Activated T-cell treated with anti-CD3 and anti-CD28 coated beads, Interleukin-2, amount 50 U/mL, for 72 hours (primary cell): ENCODE data around the gene RDX. TPM values are rescaled to one million over a fixed set of nuclear protein-coding genes. Genes with fewer than 3 reads are reported as not detected.

Source experiments
- ATAC-seq, 2 donors: fragments of 150-1000 bp; cut with Tn5 transposase; replicated peaks in 1 of 2; 2 replicates each; pipeline ENCODE4 v1.10.0; 2021; ENCODE audit warnings: moderate library complexity in 2 of 2, mild to moderate bottlenecking in 1 of 2
- DNase-seq, 2 donors: peaks; one replicate each; pipeline ENCODE4 v3.0.0; 2021 to 2022; ENCODE audit warnings: mixed read lengths in 1 of 2
- H3K27ac Mint-ChIP-seq: one replicate; pipeline ENCODE4 v1.8.0; 2022; ENCODE audit warnings: mild to moderate bottlenecking, moderate library complexity, mixed read lengths
- H3K27me3 Mint-ChIP-seq: one replicate; pipeline ENCODE4 v1.8.0; 2022; ENCODE audit warnings: low read depth, mixed read lengths
- H3K36me3 Mint-ChIP-seq, 2 donors: one replicate each; pipeline ENCODE4 v1.8.0; 2022; ENCODE audit warnings: mixed read lengths in 2 of 2, mild to moderate bottlenecking in 1 of 2; ENCODE audit not compliant: insufficient read depth in 2 of 2
- H3K4me1 Mint-ChIP-seq: one replicate; pipeline ENCODE4 v1.8.0; 2022; ENCODE audit warnings: low read depth, mixed read lengths
- H3K4me3 Mint-ChIP-seq, 2 donors: one replicate each; pipeline ENCODE4 v1.8.0; 2022; ENCODE audit warnings: mild to moderate bottlenecking in 2 of 2, mixed read lengths in 2 of 2, moderate library complexity in 2 of 2
- H3K9me3 Mint-ChIP-seq, 2 donors: one replicate each; pipeline ENCODE4 v1.8.0; 2022; ENCODE audit warnings: mixed read lengths in 2 of 2
- total RNA-seq, 2 donors: library from RNA; stranded (reverse); gene quantifications; one replicate each; pipeline ENCODE4 v1.2.3, GENCODE V29; 2022

Gene RDX
- total RNA-seq, 2 donors from 2014 or later: 49.0 to 56.5 TPM

GRCh38 chr11:110141812-110142211 is 154.6 kb downstream of the RDX start:
- ATAC-seq: no peak
- H3K9me3 Mint-ChIP-seq: no peaks in the 10 kb centered on the region
- H3K27me3 Mint-ChIP-seq: peaks cover 6% of the 10 kb centered on the region

GRCh38 chr11:110134110-110134509 is 162.3 kb downstream of the RDX start:
- H3K9me3 Mint-ChIP-seq: no peaks in the 10 kb centered on the region
- H3K36me3 Mint-ChIP-seq: no peaks in the 10 kb centered on the region
- H3K4me1 Mint-ChIP-seq: no peaks in the 10 kb centered on the region
- no peak overlapping the region for H3K27ac Mint-ChIP-seq
- DNase-seq (no peak), ATAC-seq (no peak)
- H3K27me3 Mint-ChIP-seq: peaks cover 5% of the 10 kb centered on the region
- H3K4me3 Mint-ChIP-seq: no peak overlapping the region

More at GRCh38 chr11:110141812-110142211, 154.6 kb downstream of the RDX start:
- Mint-ChIP-seq H3K27ac (no peak overlapping the region), H3K4me1 (no peaks in the 10 kb centered on the region), H3K36me3 (no peaks in the 10 kb centered on the region), H3K4me3 (no peak overlapping the region)
- DNase-seq: no peak

- DNase-seq: no peak
- H3K4me1 Mint-ChIP-seq: no peaks in the 10 kb centered on the region
Measured at GRCh38 chr11:110133160-110133559, 163.3 kb downstream of the RDX start.

GRCh38 chr11:110131386-110132123 is 164.9 kb downstream of the RDX start:
- DNase-seq: no peak
- no peaks in the 10 kb centered on the region for H3K36me3 Mint-ChIP-seq
- H3K27me3 Mint-ChIP-seq: peaks cover 5% of the 10 kb centered on the region
- H3K4me1 Mint-ChIP-seq: no peaks in the 10 kb centered on the region
- no peak for ATAC-seq
- no peak overlapping the region for H3K4me3 Mint-ChIP-seq
- H3K27ac Mint-ChIP-seq: no peak overlapping the region
- H3K9me3 Mint-ChIP-seq: no peaks in the 10 kb centered on the region

More at GRCh38 chr11:110133160-110133559, 163.3 kb downstream of the RDX start:
- Mint-ChIP-seq H3K36me3 (no peaks in the 10 kb centered on the region), H3K9me3 (no peaks in the 10 kb centered on the region), H3K4me3 (no peak overlapping the region), H3K27me3 (peaks cover 5% of the 10 kb centered on the region), H3K27ac (no peak overlapping the region)
- ATAC-seq: no peak

GRCh38 chr11:110130642-110131238 is 165.7 kb downstream of the RDX start:
- H3K36me3 Mint-ChIP-seq: no peaks in the 10 kb centered on the region
- no peak overlapping the region for H3K27ac Mint-ChIP-seq
- H3K4me1 Mint-ChIP-seq: no peaks in the 10 kb centered on the region
- DNase-seq: no peak
- no peak for ATAC-seq
- H3K4me3 Mint-ChIP-seq: no peak overlapping the region
- H3K9me3 Mint-ChIP-seq: no peaks in the 10 kb centered on the region
- peaks cover 5% of the 10 kb centered on the region for H3K27me3 Mint-ChIP-seq

- H3K4me3 Mint-ChIP-seq: no peak overlapping the region
- no peaks in the 10 kb centered on the region for H3K36me3 Mint-ChIP-seq
- H3K27me3 Mint-ChIP-seq: no peaks in the 10 kb centered on the region
- no peaks in the 10 kb centered on the region for H3K9me3 Mint-ChIP-seq
- H3K27ac Mint-ChIP-seq: no peak overlapping the region
- no peaks in the 10 kb centered on the region for H3K4me1 Mint-ChIP-seq
- DNase-seq (no peak), ATAC-seq (no peak)
Measured at GRCh38 chr11:110128161-110128560, 168.3 kb downstream of the RDX start.

GRCh38 chr11:110126936-110127335 is 169.5 kb downstream of the RDX start:
- DNase-seq (no peak), ATAC-seq (no peak)
- Mint-ChIP-seq H3K36me3 (no peaks in the 10 kb centered on the region), H3K27me3 (no peaks in the 10 kb centered on the region), H3K4me3 (no peak overlapping the region), H3K4me1 (no peaks in the 10 kb centered on the region), H3K9me3 (no peaks in the 10 kb centered on the region), H3K27ac (no peak overlapping the region)

GRCh38 chr11:110125632-110126031 is 170.8 kb downstream of the RDX start:
- Mint-ChIP-seq H3K4me3 (no peak overlapping the region), H3K27ac (no peak overlapping the region), H3K4me1 (no peaks in the 10 kb centered on the region), H3K9me3 (no peaks in the 10 kb centered on the region), H3K36me3 (no peaks in the 10 kb centered on the region), H3K27me3 (no peaks in the 10 kb centered on the region)
- ATAC-seq (no peak), DNase-seq (no peak)

Other genes with a start within 250 kb of the RDX start
- gene ZC3H12C, start 203.2 kb downstream of the RDX start, total RNA-seq: 1 to 10 TPM; 2.5 to 6.6 TPM
- 1 to 10 TPM; 7.7 to 8.0 TPM for gene FDX1, start 133.3 kb upstream of the RDX start, total RNA-seq